HepG2 (cell line): Measurements from ENCODE around the gene KCNQ2. TPM values are rescaled to one million over a fixed set of nuclear protein-coding genes. Genes with fewer than 3 reads are reported as not detected.

Experiments used
- ATAC-seq: fragments of 200-7000 bp; cut with Tn5 transposase; 3 replicates; pipeline ENCODE4 v1.9.1; 2020; ENCODE audit warnings: mild to moderate bottlenecking, moderate library complexity
- BruUV-seq: library from RNA; stranded (reverse); fragments of 400-500 nt; replicated peaks from 2 replicates; lab custom pipeline; 2021; lab: Mats Ljungman, UMichigan
- CTCF ChIA-PET: fragments of 300-600 bp; formaldehyde crosslinking; extraction: SDS; loops from one replicate; lab custom pipeline; 2021; ENCODE audit warnings: low total read pairs, inconsistent platforms, low intra/inter-chr PET ratio; lab: Yijun Ruan, JAX
- POLR2A ChIA-PET: fragments of 350-600 bp; sonication (Branson Sonifier 250); formaldehyde crosslinking; loops from one replicate; lab custom pipeline; 2020; ENCODE audit warnings: antibody characterized with exemption, inconsistent platforms; lab: Yijun Ruan, JAX
- DNase-seq: peaks from one replicate; pipeline ENCODE4 v3.0.0-alpha.2; 2015; ENCODE audit warnings: low spot score
- FAIRE-seq: peaks from 3 replicates; lab custom pipeline; 2011; peaks lifted over from hg19 to GRCh38; lab: Jason Lieb, UNC
- H2AFZ ChIP-seq: one replicate; pipeline ENCODE4 v1.6.1; 2011; ENCODE audit warnings: low read length, inconsistent platforms
- H3K27ac ChIP-seq: fragments of 300-600 bp; 3 replicates; pipeline ENCODE4 v1.8.0; 2011; ENCODE audit warnings: mixed run types, mild to moderate bottlenecking, mixed read lengths, low read length, inconsistent platforms; ENCODE audit not compliant: insufficient read depth; ENCODE audit errors: extremely low read length
- H3K27me3 ChIP-seq, 2 experiments: fragments of 200-600 bp in 1 of 2; 2 replicates in 1 of 2; 3 replicates in 1 of 2; pipeline versions ENCODE4 v1.6.0 to v1.8.0; 2011; ENCODE audit warnings: low read length in 2 of 2, mild to moderate bottlenecking in 2 of 2, moderate library complexity in 2 of 2, inconsistent platforms in 1 of 2; ENCODE audit not compliant: insufficient read depth in 2 of 2, control insufficient read depth in 1 of 2
- H3K36me3 ChIP-seq, 2 experiments: fragments of 200-600 bp in 1 of 2; replicated peaks in 1 of 2; 2 replicates in 1 of 2; 3 replicates in 1 of 2; pipeline versions ENCODE4 v1.5.1 to v1.8.0; 2011; ENCODE audit warnings: low read length in 2 of 2, inconsistent platforms in 1 of 2; ENCODE audit not compliant: insufficient read depth in 2 of 2, control insufficient read depth in 1 of 2
- H3K4me1 ChIP-seq: 2 replicates; pipeline ENCODE4 v1.5.1; 2012; ENCODE audit warnings: low read length, inconsistent platforms; ENCODE audit not compliant: insufficient read depth
- H3K4me2 ChIP-seq: 2 replicates; pipeline ENCODE4 v1.6.0; 2011; ENCODE audit warnings: low read depth, low read length, inconsistent platforms
- H3K4me3 ChIP-seq, 3 experiments: fragments of 200-600 bp in 1 of 3; sonication (generic), shearing (Covaris generic) in 1 of 3; replicated peaks in 1 of 3; 2 replicates each; pipeline ENCODE4 v1.5.1; 2011 to 2016; ENCODE audit warnings: low read length in 3 of 3, inconsistent platforms in 2 of 3, low read depth in 2 of 3, mild to moderate bottlenecking in 2 of 3, control low read depth in 1 of 3, mixed read lengths in 1 of 3; ENCODE audit not compliant: insufficient read depth in 1 of 3
- H3K79me2 ChIP-seq: one replicate; pipeline ENCODE4 v1.6.1; 2011; ENCODE audit warnings: low read length, inconsistent platforms; ENCODE audit not compliant: insufficient read depth
- H3K9ac ChIP-seq: 2 replicates; pipeline ENCODE4 v1.6.0; 2011; ENCODE audit warnings: mild to moderate bottlenecking, low read depth, low read length, inconsistent platforms; ENCODE audit not compliant: insufficient read depth
- H3K9me3 ChIP-seq: 2 replicates; pipeline ENCODE4 v1.5.1; 2012; ENCODE audit warnings: mild to moderate bottlenecking, low read length
- H4K20me1 ChIP-seq: 2 replicates; pipeline ENCODE4 v1.6.0; 2011; ENCODE audit warnings: inconsistent platforms, mild to moderate bottlenecking, low read length, moderate library complexity; ENCODE audit not compliant: insufficient read depth
- ATF7 ChIP-seq, 2 experiments: fragments of 450-650 bp in 1 of 2; sonication (generic) in 1 of 2; formaldehyde crosslinking in 1 of 2; IDR thresholded peaks; 2 replicates each; pipeline versions ENCODE4 v1.4.0 to v1.6.1; 2016 to 2020; ENCODE audit warnings: antibody characterized with exemption in 1 of 2, mild to moderate bottlenecking in 1 of 2, missing genetic modification reagents in 1 of 2
- ZNF354B ChIP-seq: sonication (generic); formaldehyde crosslinking; IDR thresholded peaks from 2 replicates; pipeline ENCODE4 v1.8.0; 2022; ENCODE audit warnings: mild to moderate bottlenecking, missing genetic modification reagents
- ZNF710 ChIP-seq: sonication (generic); formaldehyde crosslinking; IDR thresholded peaks from 2 replicates; pipeline ENCODE4 v1.5.0; 2020; ENCODE audit warnings: mild to moderate bottlenecking, missing genetic modification reagents, borderline replicate concordance
- ZSCAN21 ChIP-seq: sonication (generic); formaldehyde crosslinking; IDR thresholded peaks from 2 replicates; pipeline ENCODE4 v1.8.0; 2022; ENCODE audit warnings: mild to moderate bottlenecking, missing genetic modification reagents, moderate library complexity, borderline replicate concordance
- WGBS: methylation state at CpG from one replicate; pipeline ENCODE4 v1.1.6; 2017; ENCODE audit warnings: low lambda C conversion rate; 5-methylcytosine and 5-hydroxymethylcytosine counted together
- in situ Hi-C: cut with HindIII; loops from 2 replicates; pipeline ENCODE4 v1.10.0; 2017; ENCODE audit warnings: low pct_unique_long_range_greater_than_20kb; ENCODE audit not compliant: extremely low pct_ligation_motif_present
- intact Hi-C: fragments of 100-400 bp; cut with micrococcal nuclease; formaldehyde crosslinking; loops from one replicate; pipeline ENCODE4 v1.10.0; 2022; ENCODE audit not compliant: unreplicated experiment
- polyA plus RNA-seq, 8 experiments: library from polyadenylated mRNA; depleted of rRNA in 3 of 8; stranded (reverse) in 7 of 8; unstranded in 1 of 8; fragments of >200 nt; fragmentation: Illumina TruSeq in 4 of 8; extraction: Trizol in 4 of 8; gene quantifications; 2 replicates each; pipeline versions ENCODE4 v1.2.1 to v1.2.3, GENCODE V29; 2011 to 2016; ENCODE audit warnings: low read depth in 4 of 8, missing spikeins in 1 of 8, mixed read lengths in 1 of 8; ENCODE audit not compliant: insufficient read depth in 1 of 8
- total RNA-seq, 5 experiments: library from RNA; depleted of rRNA; stranded (reverse); fragments of >200 nt; fragmentation: Illumina TruSeq; extraction: Trizol; gene quantifications; 2 replicates each; pipeline ENCODE4 v1.2.3, GENCODE V29; 2016; ENCODE audit warnings: low read depth in 1 of 5
- TF ChIP-seq, protein P1 (sequence below): sonication (generic); formaldehyde crosslinking; IDR thresholded peaks from 2 replicates; pipeline ENCODE4 v1.4.0; 2020; ENCODE audit warnings: missing genetic modification reagents, mild to moderate bottlenecking, borderline replicate concordance

The KCNQ2 gene
- total and polyA plus RNA-seq, 2 of the 13 experiments (the other 11 are each of a cell fraction or from before 2014, with no cell fraction given): not detected

GRCh38 chr20:63492982-63493381, 20.5 kb upstream of the KCNQ2 start (continued):
- no peak for TF ChIP-seq ZSCAN21 (CRISPR knock-in tag)
- TF ChIP-seq ATF7 (IDR thresholded peaks at IDR 0.05): no peak
- TF ChIP-seq ATF7 (CRISPR knock-in tag; IDR thresholded peaks at IDR 0.05): no peak
- TF ChIP-seq, protein P1, sequence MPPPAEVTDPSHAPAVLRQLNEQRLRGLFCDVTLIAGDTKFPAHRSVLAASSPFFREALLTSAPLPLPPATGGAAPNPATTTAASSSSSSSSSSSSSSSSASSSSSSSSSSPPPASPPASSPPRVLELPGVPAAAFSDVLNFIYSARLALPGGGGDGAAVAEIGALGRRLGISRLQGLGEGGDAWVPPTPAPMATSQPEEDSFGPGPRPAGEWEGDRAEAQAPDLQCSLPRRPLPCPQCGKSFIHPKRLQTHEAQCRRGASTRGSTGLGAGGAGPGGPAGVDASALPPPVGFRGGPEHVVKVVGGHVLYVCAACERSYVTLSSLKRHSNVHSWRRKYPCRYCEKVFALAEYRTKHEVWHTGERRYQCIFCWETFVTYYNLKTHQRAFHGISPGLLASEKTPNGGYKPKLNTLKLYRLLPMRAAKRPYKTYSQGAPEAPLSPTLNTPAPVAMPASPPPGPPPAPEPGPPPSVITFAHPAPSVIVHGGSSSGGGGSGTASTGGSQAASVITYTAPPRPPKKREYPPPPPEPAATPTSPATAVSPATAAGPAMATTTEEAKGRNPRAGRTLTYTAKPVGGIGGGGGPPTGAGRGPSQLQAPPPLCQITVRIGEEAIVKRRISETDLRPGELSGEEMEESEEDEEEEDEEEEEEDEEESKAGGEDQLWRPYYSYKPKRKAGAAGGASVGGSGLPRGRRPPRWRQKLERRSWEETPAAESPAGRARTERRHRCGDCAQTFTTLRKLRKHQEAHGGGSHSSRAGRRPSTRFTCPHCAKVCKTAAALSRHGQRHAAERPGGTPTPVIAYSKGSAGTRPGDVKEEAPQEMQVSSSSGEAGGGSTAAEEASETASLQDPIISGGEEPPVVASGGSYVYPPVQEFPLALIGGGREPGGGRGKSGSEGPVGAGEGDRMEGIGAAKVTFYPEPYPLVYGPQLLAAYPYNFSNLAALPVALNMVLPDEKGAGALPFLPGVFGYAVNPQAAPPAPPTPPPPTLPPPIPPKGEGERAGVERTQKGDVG (CRISPR knock-in tag): no peak
- TF ChIP-seq, all 625 proteins: peak for 0

GRCh38 chr20:63492518-63492917, 20.1 kb upstream of the KCNQ2 start:
- H3K4me1 ChIP-seq: peaks cover 12% of the 10 kb centered on the region; the same call in 1 of the 2 replicates
- WGBS: 6% methylated on average over 2 of the region's 2 CpGs
- peaks cover 28 to 67% of the 10 kb centered on the region in 2 experiments for H3K27me3 ChIP-seq
- intact Hi-C loops: no loop called here
- no peak overlapping the region for H2AFZ ChIP-seq
- no peaks in the 10 kb centered on the region for H3K79me2 ChIP-seq
- no peak overlapping the region for H3K27ac ChIP-seq
- H3K36me3 ChIP-seq: no peaks in the 10 kb centered on the region
- FAIRE-seq (no peak), DNase-seq (no peak), ATAC-seq (no peak)
- in situ Hi-C loops: no loop called here
- no peak overlapping the region for H3K9ac ChIP-seq
- POLR2A ChIA-PET: no interaction called here
- no peaks in the 10 kb centered on the region for H3K9me3 ChIP-seq
- 0 out of 2 replicates have a peak, but pooled peaks have one; percentile 20 for TF ChIP-seq ZNF710 (CRISPR knock-in tag)
- TF ChIP-seq ZNF354B (CRISPR knock-in tag): no peak
- H3K4me3 ChIP-seq: no peak overlapping the region
- no TSS peak for BruUV-seq
- H4K20me1 ChIP-seq: peaks cover 6% of the 10 kb centered on the region; the same call in 1 of the 2 replicates
- H3K4me2 ChIP-seq: no peak overlapping the region
- CTCF ChIA-PET: no interaction called here
